HepG2 (cell line): Measurements from ENCODE around the gene FAM83D. TPM values are rescaled to one million over a fixed set of nuclear protein-coding genes. Genes with fewer than 3 reads are reported as not detected.

ENCODE experiments used
- AHR ChIP-seq: IDR thresholded peaks from 2 replicates; pipeline ENCODE4 v1.6.1; 2018; ENCODE audit warnings: missing genetic modification reagents, missing compliant biosample characterization
- CENPT ChIP-seq: sonication (generic); formaldehyde crosslinking; IDR thresholded peaks from 2 replicates; pipeline ENCODE4 v1.8.0; 2022; ENCODE audit warnings: low read depth, mild to moderate bottlenecking, moderate library complexity, missing genetic modification reagents
- FOXC1 ChIP-seq: sonication (generic); formaldehyde crosslinking; IDR thresholded peaks from 2 replicates; pipeline ENCODE4 v1.8.0; 2022; ENCODE audit warnings: mild to moderate bottlenecking, missing genetic modification reagents, borderline replicate concordance
- GFI1 ChIP-seq: sonication (generic); formaldehyde crosslinking; IDR thresholded peaks from 2 replicates; pipeline ENCODE4 v1.5.0; 2020; ENCODE audit warnings: missing genetic modification reagents, mild to moderate bottlenecking, borderline replicate concordance
- GLMP ChIP-seq: sonication (generic); formaldehyde crosslinking; IDR thresholded peaks from 2 replicates; pipeline ENCODE4 v1.9.0; 2021; ENCODE audit warnings: missing genetic modification reagents, mild to moderate bottlenecking, borderline replicate concordance
- HNRNPL ChIP-seq: fragments of 200-400 bp; formaldehyde crosslinking; IDR thresholded peaks from 2 replicates; pipeline ENCODE4 v1.6.1; 2017; ENCODE audit warnings: mild to moderate bottlenecking, low read depth, low read length
- JARID2 ChIP-seq: sonication (generic); formaldehyde crosslinking; IDR thresholded peaks from 2 replicates; pipeline ENCODE4 v1.8.1; 2023; ENCODE audit warnings: missing genetic modification reagents, inconsistent platforms; ENCODE audit not compliant: insufficient replicate concordance
- KLF12 ChIP-seq: sonication (generic); formaldehyde crosslinking; IDR thresholded peaks from 2 replicates; pipeline ENCODE4 v1.4.0; 2020; ENCODE audit warnings: missing genetic modification reagents, borderline replicate concordance
- MEF2D ChIP-seq: sonication (generic); formaldehyde crosslinking; IDR thresholded peaks from 2 replicates; pipeline ENCODE4 v1.5.1; 2020; ENCODE audit warnings: mild to moderate bottlenecking, missing genetic modification reagents
- MYC ChIP-seq: sonication (generic); formaldehyde crosslinking; IDR thresholded peaks from 2 replicates; pipeline ENCODE4 v1.9.0; 2021; ENCODE audit warnings: missing genetic modification reagents, borderline replicate concordance
- RXRA ChIP-seq: sonication (generic); formaldehyde crosslinking; IDR thresholded peaks from 2 replicates; pipeline ENCODE4 v1.5.1; 2020; ENCODE audit warnings: missing genetic modification reagents
- SMYD3 ChIP-seq: sonication (generic); formaldehyde crosslinking; IDR thresholded peaks from 2 replicates; pipeline ENCODE4 v1.8.1; 2023; ENCODE audit warnings: mild to moderate bottlenecking, missing genetic modification reagents
- TRIM22 ChIP-seq: fragments of 450-650 bp; IDR thresholded peaks from 2 replicates; pipeline ENCODE4 v1.6.1; 2017
- U2AF1 ChIP-seq: fragments of 200-400 bp; formaldehyde crosslinking; optimal IDR thresholded peaks from 2 replicates; pipeline ENCODE3; 2017; ENCODE audit warnings: mild to moderate bottlenecking, low read depth, low read length
- ZC3H4 ChIP-seq: sonication (generic); formaldehyde crosslinking; IDR thresholded peaks from 2 replicates; pipeline ENCODE4 v1.4.0; 2020; ENCODE audit warnings: missing genetic modification reagents, borderline replicate concordance
- ZNF292 ChIP-seq: sonication (generic); formaldehyde crosslinking; IDR thresholded peaks from 2 replicates; pipeline ENCODE4 v1.8.1; 2022; ENCODE audit warnings: mild to moderate bottlenecking, low read depth, missing genetic modification reagents, borderline replicate concordance
- ZNF605 ChIP-seq: sonication (generic); formaldehyde crosslinking; IDR thresholded peaks from 2 replicates; pipeline ENCODE4 v1.8.0; 2022; ENCODE audit warnings: mild to moderate bottlenecking, missing genetic modification reagents
- ZNF883 ChIP-seq: sonication (generic); formaldehyde crosslinking; IDR thresholded peaks from 2 replicates; pipeline ENCODE4 v1.5.1; 2020; ENCODE audit warnings: mild to moderate bottlenecking, missing genetic modification reagents; ENCODE audit errors: not compliant biosample characterization
- polyA plus RNA-seq, 8 experiments: library from polyadenylated mRNA; depleted of rRNA in 3 of 8; stranded (reverse) in 7 of 8; unstranded in 1 of 8; fragments of >200 nt; fragmentation: Illumina TruSeq in 4 of 8; extraction: Trizol in 4 of 8; gene quantifications; 2 replicates each; pipeline versions ENCODE4 v1.2.1 to v1.2.3, GENCODE V29; 2011 to 2016; ENCODE audit warnings: low read depth in 4 of 8, missing spikeins in 1 of 8, mixed read lengths in 1 of 8; ENCODE audit not compliant: insufficient read depth in 1 of 8
- total RNA-seq, 5 experiments: library from RNA; depleted of rRNA; stranded (reverse); fragments of >200 nt; fragmentation: Illumina TruSeq; extraction: Trizol; gene quantifications; 2 replicates each; pipeline ENCODE4 v1.2.3, GENCODE V29; 2016; ENCODE audit warnings: low read depth in 1 of 5
- TF ChIP-seq, protein P1 (sequence below): sonication (generic); formaldehyde crosslinking; IDR thresholded peaks from 2 replicates; pipeline ENCODE4 v1.4.0; 2020; ENCODE audit warnings: missing genetic modification reagents, borderline replicate concordance
- TF ChIP-seq, protein P2 (sequence below): sonication (generic); formaldehyde crosslinking; IDR thresholded peaks from 2 replicates; pipeline ENCODE4 v1.5.0; 2020; ENCODE audit warnings: missing genetic modification reagents
- TF ChIP-seq, protein P3 (sequence below): IDR thresholded peaks from 2 replicates; pipeline ENCODE4 v1.6.1; 2016; ENCODE audit warnings: missing genetic modification reagents, missing compliant biosample characterization

FAM83D gene
- total and polyA plus RNA-seq, 2 of the 13 experiments (the other 11 are each of a cell fraction or from before 2014, with no cell fraction given): 51.4 to 64.0 TPM

GRCh38 chr20:38927902-38928578 lies 1.8 kb downstream of the FAM83D start (continued):
- TF ChIP-seq, protein P1, sequence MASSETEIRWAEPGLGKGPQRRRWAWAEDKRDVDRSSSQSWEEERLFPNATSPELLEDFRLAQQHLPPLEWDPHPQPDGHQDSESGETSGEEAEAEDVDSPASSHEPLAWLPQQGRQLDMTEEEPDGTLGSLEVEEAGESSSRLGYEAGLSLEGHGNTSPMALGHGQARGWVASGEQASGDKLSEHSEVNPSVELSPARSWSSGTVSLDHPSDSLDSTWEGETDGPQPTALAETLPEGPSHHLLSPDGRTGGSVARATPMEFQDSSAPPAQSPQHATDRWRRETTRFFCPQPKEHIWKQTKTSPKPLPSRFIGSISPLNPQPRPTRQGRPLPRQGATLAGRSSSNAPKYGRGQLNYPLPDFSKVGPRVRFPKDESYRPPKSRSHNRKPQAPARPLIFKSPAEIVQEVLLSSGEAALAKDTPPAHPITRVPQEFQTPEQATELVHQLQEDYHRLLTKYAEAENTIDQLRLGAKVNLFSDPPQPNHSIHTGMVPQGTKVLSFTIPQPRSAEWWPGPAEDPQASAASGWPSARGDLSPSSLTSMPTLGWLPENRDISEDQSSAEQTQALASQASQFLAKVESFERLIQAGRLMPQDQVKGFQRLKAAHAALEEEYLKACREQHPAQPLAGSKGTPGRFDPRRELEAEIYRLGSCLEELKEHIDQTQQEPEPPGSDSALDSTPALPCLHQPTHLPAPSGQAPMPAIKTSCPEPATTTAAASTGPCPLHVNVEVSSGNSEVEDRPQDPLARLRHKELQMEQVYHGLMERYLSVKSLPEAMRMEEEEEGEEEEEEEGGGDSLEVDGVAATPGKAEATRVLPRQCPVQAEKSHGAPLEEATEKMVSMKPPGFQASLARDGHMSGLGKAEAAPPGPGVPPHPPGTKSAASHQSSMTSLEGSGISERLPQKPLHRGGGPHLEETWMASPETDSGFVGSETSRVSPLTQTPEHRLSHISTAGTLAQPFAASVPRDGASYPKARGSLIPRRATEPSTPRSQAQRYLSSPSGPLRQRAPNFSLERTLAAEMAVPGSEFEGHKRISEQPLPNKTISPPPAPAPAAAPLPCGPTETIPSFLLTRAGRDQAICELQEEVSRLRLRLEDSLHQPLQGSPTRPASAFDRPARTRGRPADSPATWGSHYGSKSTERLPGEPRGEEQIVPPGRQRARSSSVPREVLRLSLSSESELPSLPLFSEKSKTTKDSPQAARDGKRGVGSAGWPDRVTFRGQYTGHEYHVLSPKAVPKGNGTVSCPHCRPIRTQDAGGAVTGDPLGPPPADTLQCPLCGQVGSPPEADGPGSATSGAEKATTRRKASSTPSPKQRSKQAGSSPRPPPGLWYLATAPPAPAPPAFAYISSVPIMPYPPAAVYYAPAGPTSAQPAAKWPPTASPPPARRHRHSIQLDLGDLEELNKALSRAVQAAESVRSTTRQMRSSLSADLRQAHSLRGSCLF (CRISPR knock-in tag): no peak
- TF ChIP-seq AHR (CRISPR knock-in tag): no peak
- no peak for TF ChIP-seq FOXC1 (CRISPR knock-in tag)
- no peak for TF ChIP-seq JARID2 (CRISPR knock-in tag)
- no peak for TF ChIP-seq ZNF292 (CRISPR knock-in tag)
- no peak for TF ChIP-seq GFI1 (CRISPR knock-in tag)
- TF ChIP-seq TRIM22: no peak
- TF ChIP-seq U2AF1: no peak
- TF ChIP-seq KLF12 (CRISPR knock-in tag): no peak
- no peak for TF ChIP-seq ZNF605 (CRISPR knock-in tag)
- no peak for TF ChIP-seq ZNF883 (CRISPR knock-in tag)
- TF ChIP-seq GLMP (CRISPR knock-in tag): no peak
- TF ChIP-seq MYC (CRISPR knock-in tag): no peak; the same call in 1 of the 2 replicates
- 0 out of 2 replicates have a peak, but pooled peaks have one; percentile 52 for TF ChIP-seq ZC3H4 (CRISPR knock-in tag)
- peak; percentile 82; the same call in 1 of the 2 replicates for TF ChIP-seq HNRNPL
- TF ChIP-seq, protein P2, sequence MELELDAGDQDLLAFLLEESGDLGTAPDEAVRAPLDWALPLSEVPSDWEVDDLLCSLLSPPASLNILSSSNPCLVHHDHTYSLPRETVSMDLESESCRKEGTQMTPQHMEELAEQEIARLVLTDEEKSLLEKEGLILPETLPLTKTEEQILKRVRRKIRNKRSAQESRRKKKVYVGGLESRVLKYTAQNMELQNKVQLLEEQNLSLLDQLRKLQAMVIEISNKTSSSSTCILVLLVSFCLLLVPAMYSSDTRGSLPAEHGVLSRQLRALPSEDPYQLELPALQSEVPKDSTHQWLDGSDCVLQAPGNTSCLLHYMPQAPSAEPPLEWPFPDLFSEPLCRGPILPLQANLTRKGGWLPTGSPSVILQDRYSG (CRISPR knock-in tag): no peak
- TF ChIP-seq RXRA (CRISPR knock-in tag): 0 out of 2 replicates have a peak, but pooled peaks have one; percentile 18
- TF ChIP-seq, protein P3, sequence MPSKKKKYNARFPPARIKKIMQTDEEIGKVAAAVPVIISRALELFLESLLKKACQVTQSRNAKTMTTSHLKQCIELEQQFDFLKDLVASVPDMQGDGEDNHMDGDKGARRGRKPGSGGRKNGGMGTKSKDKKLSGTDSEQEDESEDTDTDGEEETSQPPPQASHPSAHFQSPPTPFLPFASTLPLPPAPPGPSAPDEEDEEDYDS (CRISPR knock-in tag): no peak
- TF ChIP-seq SMYD3: no peak
- no peak for TF ChIP-seq MEF2D (CRISPR knock-in tag)
- no peak for TF ChIP-seq CENPT (CRISPR knock-in tag)
